GM19193 (cell line): ENCODE measurements around the gene AREG.

Experiments
- POLR2A ChIP-seq: IDR thresholded peaks from 4 replicates; pipeline ENCODE4 v1.6.1; 2011; ENCODE audit not compliant: insufficient read depth, insufficient read length; ENCODE audit errors: extremely low read depth

AREG gene

GRCh38 chr4:74426101-74426500, 18.8 kb upstream of the AREG start:
- TF ChIP-seq POLR2A = no peak

- TF ChIP-seq POLR2A = no peak
Measured at GRCh38 chr4:74428276-74428675, 16.7 kb upstream of the AREG start.

- TF ChIP-seq POLR2A = no peak
Measured at GRCh38 chr4:74431113-74431826, 13.7 kb upstream of the AREG start.

- no peak for TF ChIP-seq POLR2A
Measured at GRCh38 chr4:74433043-74433442, 11.9 kb upstream of the AREG start.

- no peak for TF ChIP-seq POLR2A
Measured at GRCh38 chr4:74433541-74434172, 11.3 kb upstream of the AREG start.

- TF ChIP-seq POLR2A = no peak
Measured at GRCh38 chr4:74435296-74435695, 9.6 kb upstream of the AREG start.

GRCh38 chr4:74437866-74438265, 7.1 kb upstream of the AREG start:
- no peak for TF ChIP-seq POLR2A

- TF ChIP-seq POLR2A = no peak
Measured at GRCh38 chr4:74438661-74439060, 6.3 kb upstream of the AREG start.

- no peak for TF ChIP-seq POLR2A
Measured at GRCh38 chr4:74439952-74440351, 5.0 kb upstream of the AREG start.

- TF ChIP-seq POLR2A = no peak
Measured at GRCh38 chr4:74440356-74440755, 4.6 kb upstream of the AREG start.

GRCh38 chr4:74441744-74442143, 3.2 kb upstream of the AREG start:
- TF ChIP-seq POLR2A = no peak

GRCh38 chr4:74446193-74446868, 1.4 kb downstream of the AREG start:
- no peak for TF ChIP-seq POLR2A

- no peak for TF ChIP-seq POLR2A
Measured at GRCh38 chr4:74446896-74447295, 2.0 kb downstream of the AREG start.

- no peak for TF ChIP-seq POLR2A
Measured at GRCh38 chr4:74447636-74448233, 2.8 kb downstream of the AREG start.

- no peak for TF ChIP-seq POLR2A
Measured at GRCh38 chr4:74449571-74450297, 4.8 kb downstream of the AREG start.
